Measurements from ENCODE around the gene NDE1.

The NDE1 gene

DNA sequence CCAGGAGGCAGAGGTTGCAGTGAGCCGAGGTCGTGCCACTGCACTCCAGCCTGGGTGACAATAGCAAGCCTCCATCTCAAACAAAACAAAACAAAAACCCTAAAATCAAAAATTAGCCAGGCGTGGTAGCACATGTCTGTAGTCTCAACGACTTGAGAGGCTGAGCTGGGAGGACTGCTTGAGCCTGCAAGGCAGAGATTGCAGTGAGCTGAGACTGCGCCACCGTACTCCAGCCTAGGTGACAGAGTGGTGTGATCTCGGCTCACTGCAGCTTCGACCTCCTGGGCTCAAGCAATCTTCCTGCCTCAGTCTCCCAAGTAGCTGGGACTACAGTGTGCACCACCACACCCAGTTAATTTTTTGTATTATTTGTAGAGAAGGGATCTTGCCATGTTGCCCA lies 119.2 kb downstream of the NDE1 start:
- DNase-seq (ENCODE audit: low read depth in 2 of 2) = no peak

- no peak for DNase-seq (ENCODE audit: low read depth in 2 of 2)
Measured at GRCh38 chr16:15770107-15770506, 120.1 kb downstream of the NDE1 start.

- DNase-seq (ENCODE audit: low read depth in 2 of 2) = no peak
Measured at GRCh38 chr16:15770512-15770911, 120.5 kb downstream of the NDE1 start.

GRCh38 chr16:15771694-15772093 lies 121.6 kb downstream of the NDE1 start:
- DNase-seq (ENCODE audit: low read depth in 2 of 2) = no peak

DNA sequence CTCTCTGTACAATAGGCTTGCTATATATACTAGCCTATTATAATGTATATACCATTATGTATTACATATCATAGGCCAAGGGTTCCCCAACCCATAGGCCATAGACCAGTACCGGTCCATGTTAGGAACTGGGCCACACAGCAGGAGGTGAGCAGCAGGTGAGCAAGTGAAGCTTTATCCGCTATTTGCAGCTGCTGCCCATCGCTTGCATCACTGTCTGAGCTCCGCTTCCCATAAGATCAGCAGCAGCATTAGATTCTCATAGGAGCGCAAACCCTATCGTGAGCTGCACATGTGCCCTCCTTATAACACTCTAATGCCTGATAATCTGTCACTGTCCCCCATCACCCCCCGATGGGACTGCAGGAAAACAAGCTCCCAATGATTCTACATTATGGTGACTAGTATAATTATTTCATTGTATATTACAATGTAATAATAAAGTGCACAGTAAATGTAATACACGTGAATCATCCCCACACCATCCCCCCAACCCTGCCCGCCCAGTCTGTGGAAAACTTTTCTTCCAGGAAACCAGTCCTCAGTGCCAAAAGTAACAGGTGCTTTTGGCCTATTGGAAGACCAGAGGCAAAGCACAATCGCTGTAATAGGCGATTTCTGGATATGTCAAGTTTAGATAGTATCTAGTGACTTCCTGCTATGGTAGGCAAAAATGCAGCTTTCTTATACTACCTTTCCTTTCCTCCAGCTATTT lies 122.7 kb downstream of the NDE1 start:
- DNase-seq (ENCODE audit: low read depth in 2 of 2) = no peak

DNA sequence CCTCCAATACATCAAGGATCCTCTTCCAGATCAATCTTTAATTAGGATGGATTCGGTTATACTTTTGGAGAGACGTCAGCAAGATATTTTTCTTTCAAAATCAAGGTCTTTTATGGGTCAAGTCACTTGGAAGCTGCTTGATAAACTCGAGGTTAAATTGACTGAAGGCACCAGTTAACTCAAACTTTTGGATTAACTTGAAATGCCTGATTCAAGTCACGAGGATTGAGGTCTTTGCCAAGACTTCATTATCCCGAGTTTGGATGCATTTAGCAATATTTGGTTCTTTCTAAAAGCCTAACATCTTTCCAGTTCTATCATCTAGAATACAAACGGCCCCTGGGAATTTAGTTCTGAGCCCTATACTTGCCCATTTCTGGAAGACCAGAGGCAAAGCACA lies 123.9 kb downstream of the NDE1 start:
- DNase-seq (ENCODE audit: low read depth in 2 of 2) = no peak

GRCh38 chr16:15775209-15775608 lies 125.2 kb downstream of the NDE1 start:
- no peak for DNase-seq (ENCODE audit: low read depth in 2 of 2)

DNA sequence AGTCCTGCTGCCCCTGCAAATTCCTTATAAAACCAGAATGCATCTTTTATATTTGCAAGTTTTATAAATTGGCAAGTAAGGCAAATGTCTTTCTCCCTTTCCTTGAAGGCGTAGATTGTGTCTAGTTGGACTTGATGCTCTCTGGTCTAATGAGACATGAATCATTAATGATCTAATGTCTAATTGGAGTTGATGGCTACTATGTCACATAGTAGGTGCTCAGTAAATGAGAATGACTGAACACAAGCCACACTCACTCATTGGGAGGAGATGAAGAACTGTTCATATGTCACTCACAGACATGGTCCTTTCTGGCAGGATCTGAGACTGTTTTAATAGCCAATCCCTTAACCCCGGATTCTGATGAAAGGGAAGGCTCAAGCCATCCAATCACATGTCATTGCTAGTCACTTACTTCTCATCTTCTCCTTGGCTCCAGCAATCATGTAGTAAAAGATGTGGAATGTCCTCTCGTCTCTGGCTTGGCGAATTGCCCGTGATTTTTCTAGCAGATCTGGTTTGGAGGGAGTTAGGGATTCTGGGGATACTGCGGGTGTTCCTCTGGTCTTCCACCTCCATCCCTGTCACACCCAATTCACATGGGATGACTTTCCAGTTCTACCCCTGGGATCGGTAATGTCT lies 125.7 kb downstream of the NDE1 start:
- no peak for DNase-seq (ENCODE audit: low read depth in 2 of 2)

Measured in stimulated activated CD8-positive, alpha-beta memory T cell treated with anti-CD3 and anti-CD28 coated beads, Interleukin-7, amount 100 ng/mL, for 1 hour (primary cell).